ENCODE results near the gene NISCH.

- TF ChIP-seq, protein P1, sequence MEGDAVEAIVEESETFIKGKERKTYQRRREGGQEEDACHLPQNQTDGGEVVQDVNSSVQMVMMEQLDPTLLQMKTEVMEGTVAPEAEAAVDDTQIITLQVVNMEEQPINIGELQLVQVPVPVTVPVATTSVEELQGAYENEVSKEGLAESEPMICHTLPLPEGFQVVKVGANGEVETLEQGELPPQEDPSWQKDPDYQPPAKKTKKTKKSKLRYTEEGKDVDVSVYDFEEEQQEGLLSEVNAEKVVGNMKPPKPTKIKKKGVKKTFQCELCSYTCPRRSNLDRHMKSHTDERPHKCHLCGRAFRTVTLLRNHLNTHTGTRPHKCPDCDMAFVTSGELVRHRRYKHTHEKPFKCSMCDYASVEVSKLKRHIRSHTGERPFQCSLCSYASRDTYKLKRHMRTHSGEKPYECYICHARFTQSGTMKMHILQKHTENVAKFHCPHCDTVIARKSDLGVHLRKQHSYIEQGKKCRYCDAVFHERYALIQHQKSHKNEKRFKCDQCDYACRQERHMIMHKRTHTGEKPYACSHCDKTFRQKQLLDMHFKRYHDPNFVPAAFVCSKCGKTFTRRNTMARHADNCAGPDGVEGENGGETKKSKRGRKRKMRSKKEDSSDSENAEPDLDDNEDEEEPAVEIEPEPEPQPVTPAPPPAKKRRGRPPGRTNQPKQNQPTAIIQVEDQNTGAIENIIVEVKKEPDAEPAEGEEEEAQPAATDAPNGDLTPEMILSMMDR (IDR thresholded peaks at IDR 0.05): no peak
- no peak for TF ChIP-seq EZH2 (IDR thresholded peaks at IDR 0.05)
- no peak for TF ChIP-seq EZH2phosphoT487 (IDR thresholded peaks at IDR 0.05)
Observed at GRCh38 chr3:52450489-52451236, 4.7 kb upstream of the NISCH start.
